GM18511 (cell line): ENCODE measurements around the gene NUDT6.
A peak's percentile ranks its signal among the peaks of the same experiment; 100 is the strongest.
"Not testable (repeated sequence)": the region's sequence is repeated elsewhere in the genome, so short reads cannot be mapped to it uniquely, and the experiment has no call there.

Experiments
- ATAC-seq: cut with Tn5 transposase; IDR thresholded peaks from one replicate; pipeline ENCODE4 v1.9.1; 2021; ENCODE audit warnings: mild to moderate bottlenecking, moderate library complexity; ENCODE audit not compliant: unreplicated experiment

The NUDT6 gene

GRCh38 chr4:122921971-122922876 is at the start of gene NUDT6:
Gene NUDT6, minus strand, starts transcription at chr4:122922597. Its CDS starts 25 bp downstream, at chr4:122922572.
- ATAC-seq: peak; percentile 75

DNA sequence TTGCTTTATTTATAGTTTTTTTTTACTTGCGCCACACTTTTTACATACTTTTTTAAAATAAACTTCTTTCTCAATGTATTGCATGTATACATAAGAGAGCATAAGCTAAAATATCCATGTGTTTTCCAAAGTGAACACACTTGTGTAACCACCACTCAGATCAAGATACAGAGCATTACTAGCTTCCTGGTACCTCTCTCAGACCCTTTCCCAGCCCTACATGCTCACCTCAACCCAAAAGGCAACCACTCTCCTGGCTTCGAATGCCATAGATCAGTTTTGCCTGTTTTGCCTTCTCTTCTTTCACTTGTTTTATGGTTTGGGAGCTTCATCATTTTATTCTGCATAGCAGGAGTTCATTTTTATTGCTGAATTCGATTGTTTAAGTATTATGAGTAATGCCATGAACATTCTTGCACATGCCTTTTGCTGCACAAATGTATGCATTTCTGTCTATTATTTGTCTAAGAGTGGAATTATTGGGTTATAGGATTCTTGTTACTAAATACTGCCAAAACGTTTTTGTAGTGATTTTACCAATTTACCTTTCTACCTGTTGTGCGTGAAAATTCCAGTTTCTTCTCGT is 45.9 kb upstream of the NUDT6 start:
- ATAC-seq: no peak

DNA sequence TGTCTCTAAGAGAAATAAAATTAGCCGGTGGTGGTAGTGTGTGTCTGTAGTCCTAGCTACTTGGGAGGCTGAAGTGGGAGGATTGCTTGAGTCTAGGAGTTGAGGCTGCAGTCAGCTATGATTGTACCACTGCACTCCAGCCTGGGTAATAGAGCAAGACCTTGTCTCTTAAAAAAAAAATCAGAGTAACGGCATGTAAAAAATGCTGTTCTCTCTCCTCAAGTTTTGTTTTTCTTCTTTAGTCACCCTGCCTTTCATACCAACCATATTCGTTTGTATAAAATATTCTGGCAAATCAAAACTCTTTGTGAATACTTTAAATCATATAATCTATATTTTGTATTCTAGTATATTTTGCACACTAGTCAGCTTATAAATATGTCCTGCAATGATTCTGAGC is 44.8 kb upstream of the NUDT6 start:
- ATAC-seq: no peak

DNA sequence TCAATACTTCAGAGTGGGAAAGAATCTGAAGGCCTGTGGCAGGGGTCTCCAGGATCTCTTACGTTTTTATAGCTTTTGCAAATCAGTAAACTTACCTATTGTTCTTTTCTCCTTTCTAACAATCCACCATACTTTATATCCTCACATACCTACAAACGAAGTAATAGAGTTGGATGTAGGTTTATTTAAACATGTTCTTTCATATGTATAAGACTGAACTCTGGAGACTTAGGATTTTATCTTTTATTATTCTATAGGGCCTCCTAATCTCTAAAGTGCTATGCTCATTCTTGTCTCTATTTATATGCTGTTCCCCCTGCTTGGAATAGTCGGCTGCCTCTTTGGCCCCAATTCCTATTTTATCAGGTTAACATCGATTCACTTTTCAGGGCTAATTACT is 43.8 kb upstream of the NUDT6 start:
- no peak for ATAC-seq

GRCh38 chr4:122963216-122963615 is 40.8 kb upstream of the NUDT6 start:
- ATAC-seq: no peak

DNA sequence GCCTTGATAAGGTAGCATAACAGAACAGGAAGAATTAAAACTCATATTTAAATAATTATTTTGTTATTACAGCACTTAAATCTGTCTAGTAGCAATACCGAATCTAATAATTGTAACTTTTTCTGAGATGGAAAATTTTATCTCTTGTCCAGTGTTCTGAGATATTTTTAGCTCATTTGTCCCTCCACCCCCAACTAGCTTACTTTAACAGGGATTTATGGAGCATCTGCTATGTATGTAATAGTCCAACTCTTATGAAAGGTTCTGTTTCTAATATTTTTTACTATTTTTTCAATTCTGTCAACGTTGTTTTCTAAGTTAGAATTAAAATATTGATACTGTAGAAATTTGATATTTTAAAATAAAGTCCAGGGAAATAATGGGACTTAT is 38.2 kb upstream of the NUDT6 start:
- ATAC-seq: no peak

DNA sequence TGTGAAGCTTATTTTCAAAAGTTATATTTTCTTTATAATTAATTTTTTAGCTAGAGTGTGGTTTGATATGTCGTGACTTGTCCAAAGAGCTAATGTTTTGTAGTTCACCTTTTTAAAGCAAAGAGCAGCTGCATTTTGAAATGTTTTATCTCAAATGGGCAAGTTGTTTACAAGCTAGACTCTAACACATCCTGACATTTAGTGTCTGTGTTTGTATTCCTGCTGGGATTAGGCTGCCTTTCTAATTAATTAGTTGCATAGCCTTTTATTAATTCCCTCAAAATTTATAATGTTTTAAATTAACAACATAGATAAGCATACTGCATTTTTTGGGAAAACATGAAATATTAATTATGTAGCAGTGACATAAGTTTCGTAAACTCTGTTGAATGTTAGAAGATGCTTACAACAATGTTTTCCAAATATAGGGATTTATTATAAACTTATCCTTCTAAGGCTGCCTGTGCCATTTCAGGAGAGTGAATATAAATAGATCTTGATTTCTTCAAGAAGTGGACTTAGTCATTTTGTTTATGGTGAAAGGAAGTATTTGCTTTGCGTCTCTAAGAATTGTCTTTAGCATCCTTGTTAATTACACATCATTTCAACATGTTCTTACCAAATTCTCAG is 37.7 kb upstream of the NUDT6 start:
- no peak for ATAC-seq

DNA sequence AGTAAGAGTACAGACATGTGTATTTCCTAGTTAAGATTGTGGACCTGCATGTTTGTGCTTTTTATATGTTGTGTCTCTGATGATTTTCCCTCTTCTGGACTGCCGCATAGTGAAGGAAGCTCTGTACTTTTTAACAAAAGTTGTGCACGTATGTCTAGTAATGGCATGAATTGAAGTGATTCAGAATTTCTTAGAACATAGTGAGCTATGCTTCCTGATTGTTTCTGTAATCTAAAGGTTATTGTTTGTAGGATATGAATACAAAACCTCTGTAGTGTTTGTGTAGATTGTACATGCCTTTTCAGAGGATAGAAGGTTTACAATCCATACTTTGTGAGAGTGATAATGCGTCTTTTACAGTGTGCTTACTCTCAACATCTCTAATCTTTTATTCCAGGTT is 37.0 kb upstream of the NUDT6 start:
- no peak for ATAC-seq

DNA sequence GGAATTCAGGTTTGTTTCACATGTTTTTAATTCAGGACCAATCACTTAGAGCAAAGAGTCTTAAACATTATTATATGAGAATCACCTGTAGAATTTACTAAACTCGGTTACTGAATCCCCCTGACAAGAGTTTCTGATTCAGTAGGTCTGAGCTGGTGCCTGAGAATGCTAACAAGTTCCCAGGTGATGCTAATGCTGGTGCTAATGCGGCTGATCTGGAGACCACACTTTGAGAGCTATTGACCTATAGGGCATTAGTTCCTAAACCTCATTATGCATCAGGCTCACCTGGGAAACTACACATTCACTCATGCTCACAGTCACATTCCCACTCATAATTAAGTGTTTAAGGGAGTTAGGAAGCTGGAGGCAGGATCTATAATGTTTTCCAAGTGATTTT is 36.1 kb upstream of the NUDT6 start:
- ATAC-seq: no peak

DNA sequence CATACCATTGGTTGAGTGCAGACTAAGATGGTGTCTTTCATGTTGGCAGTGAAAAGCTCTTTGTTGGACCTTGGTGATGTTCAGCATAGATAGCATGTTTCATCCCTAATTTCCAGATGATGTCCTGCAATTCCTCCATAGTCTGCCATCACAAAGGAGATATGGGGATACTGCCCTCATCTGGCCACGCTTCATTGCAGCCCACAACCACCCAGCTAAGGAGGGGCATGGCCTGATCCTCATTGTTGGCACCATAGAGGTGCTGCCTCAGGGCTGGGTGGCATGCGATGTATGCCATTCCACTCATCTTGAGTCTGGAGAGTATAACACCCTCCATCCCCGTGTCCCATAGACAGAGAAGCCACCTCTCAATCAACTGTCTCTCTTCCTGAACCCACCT is 31.5 kb upstream of the NUDT6 start:
- ATAC-seq: no peak

- ATAC-seq: no peak
Measured at GRCh38 chr4:122952028-122952427, 29.6 kb upstream of the NUDT6 start.

DNA sequence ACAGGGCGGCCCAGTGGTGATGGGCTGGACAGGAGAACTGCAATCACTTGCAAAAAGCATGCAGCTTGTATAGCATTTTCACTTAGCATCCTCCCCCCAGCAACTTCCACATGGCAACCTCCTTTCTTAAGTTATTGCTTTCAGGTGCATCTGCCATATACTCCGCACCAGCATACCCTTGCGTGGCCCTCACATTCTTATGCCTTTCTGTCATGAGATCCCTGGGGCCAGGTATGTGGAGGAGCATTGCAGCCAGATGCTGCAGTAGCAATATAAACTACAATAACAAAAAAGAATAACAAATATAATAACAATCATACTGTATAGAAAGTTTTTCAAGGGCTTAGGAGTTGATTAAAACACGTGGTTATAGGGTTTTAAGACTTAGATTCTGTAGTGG is 26.3 kb upstream of the NUDT6 start:
- ATAC-seq: no peak

- no peak for ATAC-seq
Measured at GRCh38 chr4:122946142-122946541, 23.7 kb upstream of the NUDT6 start.

- not testable (repeated sequence) for ATAC-seq
Measured at GRCh38 chr4:122945136-122945535, 22.7 kb upstream of the NUDT6 start.

DNA sequence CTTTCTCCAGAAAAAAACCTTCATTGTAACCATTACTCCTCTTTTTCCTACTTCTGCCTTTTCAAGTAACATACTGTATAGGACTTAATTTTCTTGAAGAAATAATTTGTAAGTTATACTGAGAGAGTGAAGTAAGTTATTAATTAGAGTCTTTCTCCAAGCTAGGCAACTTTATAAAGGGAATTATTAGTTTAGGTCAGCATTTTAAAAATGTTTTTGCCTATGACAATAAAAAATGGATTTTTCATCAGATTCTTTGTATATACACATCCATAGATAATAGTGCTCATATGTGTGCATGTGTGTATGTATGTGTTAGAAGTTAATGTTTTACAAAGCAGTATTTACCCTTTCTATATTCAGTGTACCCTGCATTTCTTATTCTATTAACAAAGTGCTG is 10.4 kb upstream of the NUDT6 start:
- no peak for ATAC-seq

- no peak for ATAC-seq
Measured at GRCh38 chr4:122930862-122931261, 8.5 kb upstream of the NUDT6 start.

- no peak for ATAC-seq
Measured at GRCh38 chr4:122928930-122929329, 6.5 kb upstream of the NUDT6 start.

DNA sequence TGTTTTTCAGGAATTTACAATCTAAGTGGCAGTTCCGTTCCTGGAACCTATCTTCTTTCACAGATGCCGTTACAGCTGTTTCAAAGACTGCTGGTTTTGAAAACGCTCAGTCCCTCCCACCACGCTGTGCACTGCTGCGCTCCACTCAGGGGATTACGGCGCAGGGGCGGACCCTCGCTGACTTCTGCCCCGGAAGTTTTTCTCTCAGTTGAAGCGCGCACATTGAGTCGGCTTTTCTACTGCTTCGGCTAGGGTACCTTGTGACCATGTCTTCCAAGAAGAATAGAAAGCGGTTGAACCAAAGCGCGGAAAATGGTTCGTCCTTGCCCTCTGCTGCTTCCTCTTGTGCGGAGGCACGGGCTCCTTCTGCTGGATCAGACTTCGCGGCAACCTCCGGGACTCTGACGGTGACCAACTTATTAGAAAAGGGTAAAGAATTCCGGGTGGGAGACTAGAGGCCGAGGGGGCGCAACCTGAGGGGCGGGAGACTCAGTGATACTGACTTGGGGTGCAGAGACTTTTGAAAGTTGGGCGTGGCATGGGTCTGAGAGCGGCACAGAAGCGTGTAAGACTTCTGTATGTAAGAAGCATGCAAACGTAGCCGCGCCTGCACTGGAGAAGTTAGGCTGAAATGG is 597 bp upstream of the NUDT6 start:
- peak; percentile 97 for ATAC-seq

GRCh38 chr4:122921300-122921699 is 1.1 kb downstream of the NUDT6 start:
- ATAC-seq: no peak

- no peak for ATAC-seq
Measured at GRCh38 chr4:122920473-122920872, 1.9 kb downstream of the NUDT6 start.

- ATAC-seq: no peak
Measured at GRCh38 chr4:122917731-122918130, 4.7 kb downstream of the NUDT6 start.

GRCh38 chr4:122914938-122915337 is 7.5 kb downstream of the NUDT6 start:
- no peak for ATAC-seq
